ENCODE measurements around the gene MAD1L1.

- no peak for TF ChIP-seq CTCF (IDR thresholded peaks at IDR 0.05)
- no peak for TF ChIP-seq POLR2A (IDR thresholded peaks at IDR 0.05)
Measured at GRCh38 chr7:2230226-2230625, 2.5 kb downstream of the MAD1L1 start.
